IPS DF 6.9 (cell line): ENCODE measurements around the gene ADAMTS6.

Source experiments
- DNase-seq: peaks from one replicate; pipeline ENCODE4 v3.0.0-alpha.2; 2013; ENCODE audit warnings: low read depth, low spot score
- H3K27ac ChIP-seq: one replicate; pipeline ENCODE4 v1.5.1; 2013; ENCODE audit warnings: low read length, control low read depth
- H3K27me3 ChIP-seq: 2 replicates; pipeline ENCODE4 v1.6.1; 2013; ENCODE audit warnings: mild to moderate bottlenecking, low read length; ENCODE audit not compliant: control insufficient read depth, insufficient read depth
- H3K36me3 ChIP-seq: 2 replicates; pipeline ENCODE4 v1.6.1; 2013; ENCODE audit warnings: low read length; ENCODE audit not compliant: control insufficient read depth, insufficient read depth
- H3K4me1 ChIP-seq: 2 replicates; pipeline ENCODE4 v1.6.1; 2013; ENCODE audit warnings: low read length; ENCODE audit not compliant: control insufficient read depth, insufficient read depth
- H3K4me3 ChIP-seq: 2 replicates; pipeline ENCODE4 v1.5.1; 2013; ENCODE audit warnings: mild to moderate bottlenecking, low read length
- H3K9me3 ChIP-seq: 2 replicates; pipeline ENCODE4 v1.6.1; 2013; ENCODE audit warnings: low read length, inconsistent platforms; ENCODE audit not compliant: control insufficient read depth, insufficient read depth
- WGBS: extraction: QIAGEN DNeasy Blood & Tissue Kit; methylation state at CpG from one replicate; pipeline ENCODE4 v1.1.7; 2013; ENCODE audit warnings: mixed read lengths, missing lambda C conversion rate; ENCODE audit not compliant: insufficient read length, insufficient coverage; 5-methylcytosine and 5-hydroxymethylcytosine counted together

Gene ADAMTS6

GRCh38 chr5:65423623-65424022, 58.1 kb downstream of the ADAMTS6 start:
- no peak for DNase-seq
- WGBS: 100% methylated on average over 1 of the region's 1 CpG

DNA sequence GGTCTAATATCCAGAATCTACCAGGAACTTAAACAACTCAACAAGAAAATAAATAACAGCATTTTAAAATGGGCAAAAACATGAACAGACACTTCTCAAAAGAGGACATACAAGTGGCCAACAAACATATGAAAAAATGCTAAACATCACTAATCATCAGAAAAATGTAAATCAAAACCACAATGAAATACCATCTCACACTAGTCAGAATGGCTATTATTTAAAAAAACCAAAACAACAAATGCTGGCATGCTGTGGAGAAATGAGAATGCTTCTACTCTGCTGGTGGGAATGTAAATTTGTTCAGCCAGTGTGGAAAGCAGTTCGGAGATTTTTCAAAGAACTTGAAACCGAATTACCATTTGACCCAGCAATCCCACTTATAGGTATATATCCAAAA, 63.1 kb downstream of the ADAMTS6 start:
- WGBS: no CpG with 5 or more reads among the region's 2 CpGs
- no peak overlapping the region for H3K27ac ChIP-seq
- H3K36me3 ChIP-seq: no peaks in the 10 kb centered on the region
- H3K4me1 ChIP-seq: no peaks in the 10 kb centered on the region
- H3K9me3 ChIP-seq: no peaks in the 10 kb centered on the region; the same call in 1 of the 2 replicates
- H3K4me3 ChIP-seq: no peak overlapping the region
- H3K27me3 ChIP-seq: no peaks in the 10 kb centered on the region
- no peak for DNase-seq

More at GRCh38 chr5:65423623-65424022, 58.1 kb downstream of the ADAMTS6 start:
- Histone ChIP-seq H3K9me3 (no peaks in the 10 kb centered on the region; the same call in 1 of the 2 replicates), H3K27me3 (no peaks in the 10 kb centered on the region), H3K27ac (no peak overlapping the region), H3K4me1 (no peaks in the 10 kb centered on the region), H3K36me3 (no peaks in the 10 kb centered on the region), H3K4me3 (no peak overlapping the region)

GRCh38 chr5:65413822-65414221, 67.9 kb downstream of the ADAMTS6 start:
- no peak for DNase-seq
- Histone ChIP-seq H3K4me3 (no peak overlapping the region), H3K9me3 (no peaks in the 10 kb centered on the region; the same call in 1 of the 2 replicates), H3K27ac (no peak overlapping the region), H3K4me1 (no peaks in the 10 kb centered on the region), H3K36me3 (no peaks in the 10 kb centered on the region), H3K27me3 (no peaks in the 10 kb centered on the region)
- WGBS: no CpG with 5 or more reads among the region's 2 CpGs

- Histone ChIP-seq H3K9me3 (no peaks in the 10 kb centered on the region), H3K4me3 (no peak overlapping the region), H3K36me3 (no peaks in the 10 kb centered on the region), H3K27ac (no peak overlapping the region), H3K4me1 (no peaks in the 10 kb centered on the region), H3K27me3 (no peaks in the 10 kb centered on the region)
- no peak for DNase-seq
- WGBS: no CpG with 5 or more reads among the region's 2 CpGs
Measured at GRCh38 chr5:65412842-65413241, 68.9 kb downstream of the ADAMTS6 start.

DNA sequence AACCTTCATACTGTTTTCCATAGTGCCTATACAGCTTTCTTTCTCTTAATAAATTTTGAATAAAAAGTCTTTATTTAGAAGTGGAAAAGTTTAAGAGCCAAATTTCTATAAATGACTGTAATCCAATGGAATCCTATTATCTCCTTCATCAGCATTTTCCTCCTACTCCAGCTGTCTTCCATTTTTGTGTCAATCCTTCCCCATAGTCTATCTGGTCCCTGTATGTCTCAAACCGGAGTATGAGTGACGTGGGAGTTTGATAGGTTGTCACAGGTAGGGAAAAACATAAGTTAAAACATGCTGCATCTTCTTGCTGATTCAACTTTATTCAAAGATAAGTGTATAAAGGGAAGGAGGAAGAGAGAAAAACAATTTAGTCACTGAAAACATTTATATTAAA, 70.4 kb downstream of the ADAMTS6 start:
- H3K4me3 ChIP-seq: no peak overlapping the region
- H3K4me1 ChIP-seq: no peaks in the 10 kb centered on the region
- no peak overlapping the region for H3K27ac ChIP-seq
- H3K36me3 ChIP-seq: no peaks in the 10 kb centered on the region
- WGBS: no CpG with 5 or more reads among the region's 2 CpGs
- H3K9me3 ChIP-seq: no peaks in the 10 kb centered on the region
- DNase-seq: no peak
- no peaks in the 10 kb centered on the region for H3K27me3 ChIP-seq

DNA sequence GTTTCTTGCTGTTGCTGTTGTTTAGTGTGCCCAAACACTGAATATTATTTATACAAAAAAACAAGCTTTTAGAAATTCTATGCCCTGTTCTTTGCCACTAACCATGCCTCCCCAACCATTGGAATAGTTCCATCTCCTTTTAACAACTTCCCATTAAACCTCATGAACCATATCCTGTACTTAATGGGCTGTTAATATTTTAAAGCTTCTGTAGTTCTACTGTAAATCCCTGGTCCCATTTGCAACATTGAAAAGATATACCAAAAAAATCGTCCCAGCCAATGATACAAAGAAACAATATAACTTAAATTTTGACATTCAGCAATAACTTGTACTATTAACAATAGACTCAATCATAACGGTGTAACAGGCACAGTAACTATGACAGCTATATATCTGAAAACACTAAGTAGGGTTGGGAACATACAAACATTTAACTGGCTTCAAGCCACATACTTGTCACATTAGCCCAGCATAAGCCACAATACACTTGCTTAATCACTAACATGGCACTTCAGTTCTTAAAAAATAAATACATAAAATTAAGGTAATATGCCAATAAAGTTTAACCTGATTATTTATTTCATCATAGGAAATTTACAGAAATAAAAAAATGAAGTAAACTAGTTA, 86.1 kb downstream of the ADAMTS6 start:
- no peaks in the 10 kb centered on the region for H3K9me3 ChIP-seq
- no peaks in the 10 kb centered on the region for H3K36me3 ChIP-seq
- no CpG with 5 or more reads among the region's 2 CpGs for WGBS
- no peak for DNase-seq
- H3K4me3 ChIP-seq: no peak overlapping the region
- no peak overlapping the region for H3K27ac ChIP-seq
- no peaks in the 10 kb centered on the region for H3K4me1 ChIP-seq
- no peaks in the 10 kb centered on the region for H3K27me3 ChIP-seq

DNA sequence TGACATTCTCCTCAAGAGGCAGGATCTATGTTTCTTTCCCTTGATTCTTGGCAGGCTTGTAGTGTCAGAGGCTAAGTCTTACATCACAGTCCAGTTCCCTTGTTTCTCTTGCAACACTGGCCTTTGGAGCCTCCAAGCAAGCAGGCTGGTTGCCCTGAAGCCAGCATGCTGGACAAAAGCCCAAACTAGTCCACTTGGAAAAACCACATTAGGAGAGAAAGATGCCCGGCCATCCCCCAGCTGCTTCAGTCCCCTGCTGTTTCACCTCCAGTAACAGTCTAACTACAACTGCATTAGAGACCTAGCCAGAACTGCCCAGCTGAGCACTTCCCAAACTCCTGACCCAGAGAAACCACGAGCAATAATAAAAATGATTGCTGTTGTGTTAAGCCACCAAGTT, 87.6 kb downstream of the ADAMTS6 start:
- Histone ChIP-seq H3K36me3 (no peaks in the 10 kb centered on the region), H3K4me3 (no peak overlapping the region), H3K27me3 (no peaks in the 10 kb centered on the region), H3K4me1 (no peaks in the 10 kb centered on the region), H3K9me3 (no peaks in the 10 kb centered on the region), H3K27ac (no peak overlapping the region)
- WGBS: no CpG with 5 or more reads among the region's 2 CpGs
- DNase-seq: no peak

GRCh38 chr5:65391591-65391990, 90.1 kb downstream of the ADAMTS6 start:
- no CpG with 5 or more reads among the region's 4 CpGs for WGBS
- Histone ChIP-seq H3K27ac (no peak overlapping the region), H3K9me3 (no peaks in the 10 kb centered on the region), H3K36me3 (no peaks in the 10 kb centered on the region), H3K4me3 (no peak overlapping the region), H3K27me3 (no peaks in the 10 kb centered on the region), H3K4me1 (no peaks in the 10 kb centered on the region)
- DNase-seq: no peak

GRCh38 chr5:65390208-65390607, 91.5 kb downstream of the ADAMTS6 start:
- H3K36me3 ChIP-seq: no peaks in the 10 kb centered on the region
- no peak overlapping the region for H3K4me3 ChIP-seq
- H3K27me3 ChIP-seq: no peaks in the 10 kb centered on the region
- no peak overlapping the region for H3K27ac ChIP-seq
- H3K4me1 ChIP-seq: no peaks in the 10 kb centered on the region
- WGBS: no CpG with 5 or more reads among the region's 3 CpGs
- H3K9me3 ChIP-seq: no peaks in the 10 kb centered on the region
- DNase-seq: no peak

DNA sequence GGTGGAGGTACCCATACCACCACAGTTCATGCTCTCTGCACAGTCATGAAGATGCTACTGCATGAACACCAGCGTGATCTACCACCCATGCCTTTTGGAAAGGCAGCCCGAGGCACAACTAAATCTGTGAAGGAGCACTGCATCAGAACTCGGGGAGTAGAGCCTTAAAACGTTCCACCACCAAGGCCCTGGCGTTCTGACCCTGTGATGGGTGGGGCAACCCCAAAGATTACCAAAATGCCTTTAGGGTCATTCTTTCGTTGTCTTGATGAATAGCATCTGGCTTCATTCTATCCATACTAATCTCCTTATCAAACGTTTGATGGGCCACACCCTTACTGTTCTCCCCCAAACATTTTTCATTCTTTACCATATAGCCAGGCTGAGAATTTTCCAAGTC, 97.9 kb downstream of the ADAMTS6 start:
- WGBS: 100% methylated on average over 1 of the region's 7 CpGs
- H3K36me3 ChIP-seq: no peaks in the 10 kb centered on the region
- H3K27me3 ChIP-seq: no peaks in the 10 kb centered on the region
- H3K27ac ChIP-seq: no peak overlapping the region
- no peaks in the 10 kb centered on the region for H3K4me1 ChIP-seq
- H3K9me3 ChIP-seq: no peaks in the 10 kb centered on the region
- no peak overlapping the region for H3K4me3 ChIP-seq
- DNase-seq: no peak

DNA sequence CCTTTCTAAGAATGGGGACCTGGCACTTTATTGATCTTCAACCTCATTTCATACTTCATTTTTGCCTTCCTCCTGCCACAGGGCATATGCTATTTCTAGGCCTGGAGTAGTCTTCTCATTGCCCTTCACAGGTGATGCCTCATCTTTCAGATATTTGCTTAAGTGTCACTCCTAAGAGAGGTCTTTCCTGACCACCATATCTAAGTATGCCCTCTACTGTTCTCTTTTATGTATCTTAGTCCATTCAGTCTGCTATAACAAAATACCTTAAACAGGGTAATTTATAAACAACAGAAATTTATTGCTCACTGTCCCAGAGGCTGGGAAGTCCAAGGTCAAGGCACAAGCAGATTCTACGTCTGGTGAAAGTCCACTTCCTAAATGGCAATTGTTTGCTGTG, 99.1 kb downstream of the ADAMTS6 start:
- no peak for DNase-seq
- H3K27me3 ChIP-seq: no peaks in the 10 kb centered on the region
- H3K27ac ChIP-seq: no peak overlapping the region
- no peaks in the 10 kb centered on the region for H3K36me3 ChIP-seq
- H3K4me1 ChIP-seq: no peaks in the 10 kb centered on the region
- no CpG with 5 or more reads among the region's 1 CpG for WGBS
- H3K4me3 ChIP-seq: no peak overlapping the region
- no peaks in the 10 kb centered on the region for H3K9me3 ChIP-seq
